ENCODE results near the gene RAPGEF1. TPM values are rescaled to one million over a fixed set of nuclear protein-coding genes. Genes with fewer than 3 reads are reported as not detected.
A peak's percentile ranks its signal among the peaks of the same experiment; 100 is the strongest.

The RAPGEF1 gene
- total RNA-seq, 3 donors from 2014 or later = 67.1 to 103 (median 84.2) TPM

- DNase-seq = peak in 1 of 3 donors; percentile 19
- intact Hi-C loops (cut with DNase I, micrococcal nuclease) = no loop called here
- no peaks in the 10 kb centered on the region for H3K36me3 ChIP-seq (ENCODE audit: low read depth)
Measured at GRCh38 chr9:131623655-131624330, 116.1 kb downstream of the RAPGEF1 start.

GRCh38 chr9:131622523-131622922 is 117.4 kb downstream of the RAPGEF1 start:
- Histone ChIP-seq H3K4me3 (no peak overlapping the region), H3K36me3 (ENCODE audit: low read depth) (no peaks in the 10 kb centered on the region), H3K4me1 (ENCODE audit: low read depth) (peaks cover 4% of the 10 kb centered on the region), H3K9me3 (no peaks in the 10 kb centered on the region)
- intact Hi-C loops (cut with DNase I, micrococcal nuclease) = no loop called here
- DNase-seq = no peak
- ATAC-seq = no peak
- no peak for TF ChIP-seq CTCF (IDR thresholded peaks at IDR 0.05)

More at GRCh38 chr9:131623655-131624330, 116.1 kb downstream of the RAPGEF1 start:
- H3K4me1 ChIP-seq (ENCODE audit: low read depth) = peaks cover 10% of the 10 kb centered on the region
- TF ChIP-seq CTCF (IDR thresholded peaks at IDR 0.05) = no peak
- no peak overlapping the region for H3K4me3 ChIP-seq
- H3K9me3 ChIP-seq = no peaks in the 10 kb centered on the region
- ATAC-seq = no peak

GRCh38 chr9:131621551-131622358 is 118.1 kb downstream of the RAPGEF1 start:
- H3K4me3 ChIP-seq = no peak overlapping the region
- TF ChIP-seq CTCF (IDR thresholded peaks at IDR 0.05) = no peak
- DNase-seq = peak in 1 of 3 donors; percentile 54
- H3K4me1 ChIP-seq (ENCODE audit: low read depth) = no peaks in the 10 kb centered on the region
- no peaks in the 10 kb centered on the region for H3K9me3 ChIP-seq
- intact Hi-C loops (cut with DNase I, micrococcal nuclease) = no loop called here
- ATAC-seq = peak; percentile 32
- no peaks in the 10 kb centered on the region for H3K36me3 ChIP-seq (ENCODE audit: low read depth)

GRCh38 chr9:131620764-131621520 is 118.9 kb downstream of the RAPGEF1 start:
- TF ChIP-seq CTCF (IDR thresholded peaks at IDR 0.05) = no peak
- no peak overlapping the region for H3K4me3 ChIP-seq
- H3K4me1 ChIP-seq (ENCODE audit: low read depth) = no peaks in the 10 kb centered on the region
- DNase-seq = peak in 1 of 3 donors; percentile 19
- ATAC-seq = no peak
- no peaks in the 10 kb centered on the region for H3K9me3 ChIP-seq
- no peaks in the 10 kb centered on the region for H3K36me3 ChIP-seq (ENCODE audit: low read depth)
- intact Hi-C loops (cut with DNase I, micrococcal nuclease) = no loop called here

- no peak for TF ChIP-seq CTCF (IDR thresholded peaks at IDR 0.05)
- H3K4me3 ChIP-seq = no peak overlapping the region
- H3K9me3 ChIP-seq = no peaks in the 10 kb centered on the region
- intact Hi-C loops (cut with DNase I, micrococcal nuclease) = no loop called here
- ATAC-seq = peak; percentile 27
- no peaks in the 10 kb centered on the region for H3K4me1 ChIP-seq (ENCODE audit: low read depth)
- no peaks in the 10 kb centered on the region for H3K36me3 ChIP-seq (ENCODE audit: low read depth)
- DNase-seq = peak in 1 of 3 donors; percentile 16
Measured at GRCh38 chr9:131619680-131620079, 120.2 kb downstream of the RAPGEF1 start.

All from mucosa of descending colon (tissue), 3 donors.